ENCODE measurements around the gene GATA2. TPM values are rescaled to one million over a fixed set of nuclear protein-coding genes. Genes with fewer than 3 reads are reported as not detected.

Gene GATA2
- total RNA-seq, 2 experiments from 2014 or later: 0.16 to 0.17 TPM

- H3K9me3 Mint-ChIP-seq: no peaks in the 10 kb centered on the region
- Histone ChIP-seq H3K9me3 (ENCODE audit: control insufficient read depth in 1 of 2, insufficient read depth in 1 of 2, low read length in 2 of 2) (no peaks in the 10 kb centered on the region), H3K4me1 (ENCODE audit: insufficient read depth, low read length) (no peaks in the 10 kb centered on the region), H3K27ac (ENCODE audit: low read depth in 1 of 2, low read length in 2 of 2) (no peak overlapping the region), H3K4me3 (ENCODE audit: low read length) (no peak overlapping the region), H3K27me3 (ENCODE audit: control insufficient read depth in 1 of 2, insufficient read depth in 2 of 2, low read length in 2 of 2) (peaks cover 0 to 2% of the 10 kb centered on the region in 2 experiments), H3K36me3 (ENCODE audit: insufficient read depth, low read length) (no peaks in the 10 kb centered on the region)
- H3K27me3 Mint-ChIP-seq: peaks cover 26% of the 10 kb centered on the region
- H3K4me1 Mint-ChIP-seq (ENCODE audit: low read depth): peaks cover 14% of the 10 kb centered on the region
- ATAC-seq (ENCODE audit: poor library complexity): no peak
- no peak overlapping the region for H3K4me3 Mint-ChIP-seq
- no peaks in the 10 kb centered on the region for H3K36me3 Mint-ChIP-seq (ENCODE audit: low read depth)
- TF ChIP-seq CTCF (IDR thresholded peaks at IDR 0.05): no peak
- intact Hi-C loops (cut with DNase I, micrococcal nuclease): no loop called here
- H3K27ac Mint-ChIP-seq: no peak overlapping the region
- CTCF ChIA-PET: no interaction called here
- POLR2A ChIA-PET: no interaction called here
- no peak for DNase-seq
Observed at GRCh38 chr3:128462931-128463330, 30.1 kb downstream of the GATA2 start.

- H3K27ac Mint-ChIP-seq: no peak overlapping the region
- Histone ChIP-seq H3K36me3 (ENCODE audit: insufficient read depth, low read length) (no peaks in the 10 kb centered on the region), H3K4me1 (ENCODE audit: insufficient read depth, low read length) (no peaks in the 10 kb centered on the region), H3K27ac (ENCODE audit: low read depth in 1 of 2, low read length in 2 of 2) (no peak overlapping the region), H3K27me3 (ENCODE audit: control insufficient read depth in 1 of 2, insufficient read depth in 2 of 2, low read length in 2 of 2) (peaks cover 0 to 2% of the 10 kb centered on the region in 2 experiments), H3K9me3 (ENCODE audit: control insufficient read depth in 1 of 2, insufficient read depth in 1 of 2, low read length in 2 of 2) (no peaks in the 10 kb centered on the region), H3K4me3 (ENCODE audit: low read length) (no peak overlapping the region)
- DNase-seq (no peak), ATAC-seq (ENCODE audit: poor library complexity) (no peak)
- POLR2A ChIA-PET: no interaction called here
- peaks cover 13% of the 10 kb centered on the region for H3K4me1 Mint-ChIP-seq (ENCODE audit: low read depth)
- TF ChIP-seq CTCF (IDR thresholded peaks at IDR 0.05): no peak
- peaks cover 26% of the 10 kb centered on the region for H3K27me3 Mint-ChIP-seq
- CTCF ChIA-PET: no interaction called here
- no peaks in the 10 kb centered on the region for H3K9me3 Mint-ChIP-seq
- H3K4me3 Mint-ChIP-seq: no peak overlapping the region
- no peaks in the 10 kb centered on the region for H3K36me3 Mint-ChIP-seq (ENCODE audit: low read depth)
- intact Hi-C loops (cut with DNase I, micrococcal nuclease): no loop called here
Observed at GRCh38 chr3:128462341-128462910, 30.6 kb downstream of the GATA2 start.

GRCh38 chr3:128461731-128462130, 31.3 kb downstream of the GATA2 start:
- no peak for DNase-seq
- Mint-ChIP-seq H3K27ac (no peak overlapping the region), H3K4me1 (ENCODE audit: low read depth) (peaks cover 6% of the 10 kb centered on the region), H3K27me3 (peaks cover 21% of the 10 kb centered on the region), H3K36me3 (ENCODE audit: low read depth) (no peaks in the 10 kb centered on the region), H3K4me3 (no peak overlapping the region), H3K9me3 (no peaks in the 10 kb centered on the region)
- H3K4me1 ChIP-seq (ENCODE audit: insufficient read depth, low read length): no peaks in the 10 kb centered on the region
- intact Hi-C loops (cut with DNase I, micrococcal nuclease): no loop called here
- peaks cover 0 to 2% of the 10 kb centered on the region in 2 experiments for H3K27me3 ChIP-seq (ENCODE audit: control insufficient read depth in 1 of 2, insufficient read depth in 2 of 2, low read length in 2 of 2)
- no peaks in the 10 kb centered on the region for H3K9me3 ChIP-seq (ENCODE audit: control insufficient read depth in 1 of 2, insufficient read depth in 1 of 2, low read length in 2 of 2)
- no peak overlapping the region for H3K27ac ChIP-seq (ENCODE audit: low read depth in 1 of 2, low read length in 2 of 2)
- no peak for ATAC-seq (ENCODE audit: poor library complexity)
- no peaks in the 10 kb centered on the region for H3K36me3 ChIP-seq (ENCODE audit: insufficient read depth, low read length)
- ChIA-PET CTCF (no interaction called here), POLR2A (no interaction called here)
- TF ChIP-seq CTCF (IDR thresholded peaks at IDR 0.05): no peak
- no peak overlapping the region for H3K4me3 ChIP-seq (ENCODE audit: low read length)

Measured in CD4-positive, alpha-beta T cell (primary cell).